ENCODE measurements around the gene CPT1A.

DNA sequence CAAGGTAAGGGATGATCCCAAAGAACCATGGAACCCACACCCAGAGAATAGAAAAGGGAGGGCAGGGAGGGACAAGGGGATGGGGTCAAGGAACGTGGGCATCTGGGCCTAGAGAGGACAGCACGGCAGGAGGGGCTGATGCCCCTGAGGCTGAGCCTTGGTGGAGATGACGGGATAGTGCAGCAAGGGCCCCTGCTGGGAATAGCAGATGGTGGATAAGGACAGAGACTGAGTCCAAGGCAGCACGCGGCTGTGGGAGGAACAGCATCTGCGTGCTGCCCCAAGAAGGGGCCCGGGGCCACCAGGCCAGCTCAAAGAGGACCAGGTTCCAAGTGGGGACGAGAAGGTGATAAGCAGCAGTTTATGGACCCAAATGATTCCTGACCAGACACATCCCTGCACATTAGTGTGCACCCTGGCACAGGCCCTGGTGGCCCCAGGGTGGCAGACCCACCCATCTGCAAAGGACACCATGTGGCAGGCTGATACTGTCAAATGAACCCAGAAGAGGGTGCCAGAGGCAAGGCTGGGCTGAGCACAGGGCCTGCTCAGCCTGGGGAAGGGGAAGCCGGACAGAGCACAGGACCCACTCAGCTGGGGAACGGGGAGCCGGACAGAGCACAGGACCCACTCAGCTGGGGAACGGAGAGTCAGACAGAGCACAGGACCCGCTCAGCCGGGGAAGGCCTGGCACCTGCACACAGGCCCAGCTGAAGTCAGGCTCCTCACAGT lies 77.6 kb downstream of the CPT1A start:
- TF ChIP-seq POLR2A (IDR thresholded peaks at IDR 0.05) (no peak), CTCF (IDR thresholded peaks at IDR 0.05) (no peak)
